Trophoblast cell (in vitro differentiated cells and primary cell): ENCODE data around the gene KIAA0513.

Experiments used
- DNase-seq, 2 donors: peaks; one replicate each; pipeline ENCODE4 v3.0.0-alpha.2; 2016
- H2AFZ ChIP-seq: 2 replicates; pipeline ENCODE4 v1.6.1; 2013; ENCODE audit warnings: low read length, moderate library complexity, mild to moderate bottlenecking; ENCODE audit not compliant: insufficient read depth, poor library complexity
- H2AK5ac ChIP-seq: 2 replicates; pipeline ENCODE4 v1.6.1; 2013; ENCODE audit warnings: mild to moderate bottlenecking, low read length
- H2BK120ac ChIP-seq: 2 replicates; pipeline ENCODE4 v1.6.1; 2013; ENCODE audit warnings: low read length, mild to moderate bottlenecking, moderate library complexity; ENCODE audit not compliant: insufficient read depth, poor library complexity
- H2BK12ac ChIP-seq: 2 replicates; pipeline ENCODE4 v1.6.1; 2013; ENCODE audit warnings: mild to moderate bottlenecking, low read length, moderate library complexity
- H2BK5ac ChIP-seq: 2 replicates; pipeline ENCODE4 v1.6.1; 2013; ENCODE audit warnings: low read length, low read depth, moderate library complexity, mild to moderate bottlenecking; ENCODE audit not compliant: poor library complexity
- H3K14ac ChIP-seq: 2 replicates; pipeline ENCODE4 v1.6.1; 2013; ENCODE audit warnings: mild to moderate bottlenecking, low read length
- H3K18ac ChIP-seq: 2 replicates; pipeline ENCODE4 v1.6.1; 2013; ENCODE audit warnings: mild to moderate bottlenecking, low read length
- H3K23ac ChIP-seq: 2 replicates; pipeline ENCODE4 v1.6.1; 2013; ENCODE audit warnings: low read length
- H3K27ac ChIP-seq: 2 replicates; pipeline ENCODE4 v1.5.1; 2013; ENCODE audit warnings: low read depth, mild to moderate bottlenecking, inconsistent platforms, low read length, moderate library complexity
- H3K27me3 ChIP-seq: 2 replicates; pipeline ENCODE4 v1.6.1; 2013; ENCODE audit warnings: inconsistent platforms, mild to moderate bottlenecking, low read length, moderate library complexity; ENCODE audit not compliant: insufficient read depth
- H3K36me3 ChIP-seq, 2 experiments: 1 replicate in 1 of 2; 2 replicates in 1 of 2; pipeline ENCODE4 v1.6.1; 2013; ENCODE audit warnings: low read length in 2 of 2, mild to moderate bottlenecking in 2 of 2, moderate library complexity in 1 of 2; ENCODE audit not compliant: insufficient read depth in 2 of 2, control insufficient read depth in 1 of 2
- H3K4ac ChIP-seq: 2 replicates; pipeline ENCODE4 v1.6.1; 2013; ENCODE audit warnings: low read depth, mild to moderate bottlenecking, low read length, moderate library complexity
- H3K4me1 ChIP-seq, 2 experiments: 1 replicate in 1 of 2; 2 replicates in 1 of 2; pipeline ENCODE4 v1.6.1; 2013; ENCODE audit warnings: low read length in 2 of 2, mild to moderate bottlenecking in 2 of 2, moderate library complexity in 1 of 2; ENCODE audit not compliant: insufficient read depth in 2 of 2, control insufficient read depth in 1 of 2
- H3K4me2 ChIP-seq: 2 replicates; pipeline ENCODE4 v1.6.1; 2013; ENCODE audit warnings: inconsistent platforms, mild to moderate bottlenecking, low read length, moderate library complexity
- H3K4me3 ChIP-seq: 2 replicates; pipeline ENCODE4 v1.5.1; 2013; ENCODE audit warnings: mild to moderate bottlenecking, low read depth, low read length, inconsistent platforms
- H3K79me1 ChIP-seq: one replicate; pipeline ENCODE4 v1.6.1; 2013; ENCODE audit warnings: low read length
- H3K79me2 ChIP-seq: 2 replicates; pipeline ENCODE4 v1.6.1; 2013; ENCODE audit warnings: low read length, mild to moderate bottlenecking; ENCODE audit not compliant: control insufficient read depth, insufficient read depth, poor library complexity
- H3K9ac ChIP-seq: 2 replicates; pipeline ENCODE4 v1.6.1; 2013; ENCODE audit warnings: mild to moderate bottlenecking, low read length
- H3K9me3 ChIP-seq: 2 replicates; pipeline ENCODE4 v1.6.1; 2013; ENCODE audit warnings: low read depth, mild to moderate bottlenecking, control low read depth, inconsistent platforms, low read length; ENCODE audit not compliant: insufficient read depth
- H4K12ac ChIP-seq: 2 replicates; pipeline ENCODE4 v1.6.1; 2013; ENCODE audit warnings: low read depth, mild to moderate bottlenecking, low read length, moderate library complexity
- H4K8ac ChIP-seq: 2 replicates; pipeline ENCODE4 v1.6.1; 2013; ENCODE audit warnings: low read depth, mild to moderate bottlenecking, low read length, moderate library complexity
- H4K91ac ChIP-seq: one replicate; pipeline ENCODE4 v1.6.1; 2013; ENCODE audit warnings: low read depth, mild to moderate bottlenecking, low read length, moderate library complexity
- WGBS: extraction: QIAGEN DNeasy Blood & Tissue Kit; methylation state at CpG from one replicate; pipeline ENCODE4 v1.1.7; 2013; ENCODE audit warnings: missing lambda C conversion rate; ENCODE audit not compliant: insufficient read length, insufficient coverage; ENCODE audit errors: extremely low coverage; 5-methylcytosine and 5-hydroxymethylcytosine counted together

KIAA0513 gene

GRCh38 chr16:85037050-85037410 is 9.4 kb downstream of the KIAA0513 start:
- DNase-seq: peak; percentile 75 to 89

GRCh38 chr16:85037721-85038120 is 10.1 kb downstream of the KIAA0513 start:
- Histone ChIP-seq H3K27ac (no peak overlapping the region), H2AFZ (no peak overlapping the region), H3K9ac (no peak overlapping the region), H2BK12ac (no peak overlapping the region), H3K4ac (no peak overlapping the region), H3K27me3 (no peaks in the 10 kb centered on the region), H3K79me1 (no peaks in the 10 kb centered on the region), H3K23ac (no peak overlapping the region), H2BK5ac (no peak overlapping the region), H3K79me2 (no peaks in the 10 kb centered on the region), H2BK120ac (no peak overlapping the region), H3K4me1 (peaks cover 0 to 6% of the 10 kb centered on the region in 2 experiments), H2AK5ac (no peak overlapping the region), H3K36me3 (peaks cover 0 to 4% of the 10 kb centered on the region in 2 experiments), H3K4me3 (no peak overlapping the region), H3K14ac (no peak overlapping the region), H3K18ac (no peak overlapping the region), H3K4me2 (no peak overlapping the region), H3K9me3 (no peaks in the 10 kb centered on the region), H4K8ac (no peak overlapping the region), H4K91ac (no peak overlapping the region), H4K12ac (no peak overlapping the region)
- DNase-seq: no peak
- no CpG with 5 or more reads among the region's 5 CpGs for WGBS

More at GRCh38 chr16:85037050-85037410, 9.4 kb downstream of the KIAA0513 start:
- no peak overlapping the region for H3K14ac ChIP-seq
- no peak overlapping the region for H3K18ac ChIP-seq
- H3K4me3 ChIP-seq: no peak overlapping the region
- H4K91ac ChIP-seq: no peak overlapping the region
- H3K27ac ChIP-seq: no peak overlapping the region
- no CpG with 5 or more reads among the region's 7 CpGs for WGBS
- peak overlapping the region; percentile 51 for H3K23ac ChIP-seq
- peaks cover 0 to 4% of the 10 kb centered on the region in 2 experiments for H3K36me3 ChIP-seq
- H4K8ac ChIP-seq: no peak overlapping the region
- H2BK5ac ChIP-seq: no peak overlapping the region
- H3K4ac ChIP-seq: no peak overlapping the region
- no peaks in the 10 kb centered on the region for H3K79me2 ChIP-seq
- H2AFZ ChIP-seq: no peak overlapping the region
- H3K9me3 ChIP-seq: no peaks in the 10 kb centered on the region
- H2BK12ac ChIP-seq: no peak overlapping the region
- no peak overlapping the region for H2AK5ac ChIP-seq
- no peaks in the 10 kb centered on the region for H3K27me3 ChIP-seq
- H3K4me1 ChIP-seq: peaks cover 0 to 6% of the 10 kb centered on the region in 2 experiments
- no peaks in the 10 kb centered on the region for H3K79me1 ChIP-seq
- no peak overlapping the region for H3K9ac ChIP-seq
- H3K4me2 ChIP-seq: no peak overlapping the region
- H2BK120ac ChIP-seq: no peak overlapping the region
- H4K12ac ChIP-seq: no peak overlapping the region

DNA sequence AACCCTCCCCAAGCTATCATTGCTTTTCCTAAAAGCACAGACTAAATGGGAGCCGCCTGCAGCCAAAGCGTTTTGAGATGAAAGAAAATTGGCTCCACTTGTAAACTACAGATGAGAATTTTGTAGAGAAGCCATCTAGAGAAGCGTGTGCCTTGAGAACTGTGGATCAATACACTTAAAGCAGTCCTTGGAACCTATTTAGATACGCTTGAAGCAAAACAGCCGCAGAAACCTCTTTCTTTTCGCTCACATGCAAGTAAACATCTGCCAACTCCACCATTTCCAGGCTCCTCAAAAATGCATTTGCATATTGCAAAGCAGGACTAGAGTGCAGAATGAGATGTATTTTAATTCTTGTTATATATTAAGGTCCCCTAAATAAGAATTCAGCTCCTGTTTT is 13.1 kb downstream of the KIAA0513 start:
- no peak for DNase-seq
- H2BK5ac ChIP-seq: no peak overlapping the region
- no peaks in the 10 kb centered on the region for H3K79me1 ChIP-seq
- H3K36me3 ChIP-seq: peaks cover 0 to 4% of the 10 kb centered on the region in 2 experiments
- H4K8ac ChIP-seq: no peak overlapping the region
- no peak overlapping the region for H2BK120ac ChIP-seq
- no peak overlapping the region for H2BK12ac ChIP-seq
- H3K4ac ChIP-seq: no peak overlapping the region
- no peak overlapping the region for H2AFZ ChIP-seq
- no peak overlapping the region for H4K91ac ChIP-seq
- H3K18ac ChIP-seq: no peak overlapping the region
- no peak overlapping the region for H2AK5ac ChIP-seq
- no peaks in the 10 kb centered on the region for H3K27me3 ChIP-seq
- no peak overlapping the region for H3K23ac ChIP-seq
- no peak overlapping the region for H3K27ac ChIP-seq
- peaks cover 0 to 6% of the 10 kb centered on the region in 2 experiments for H3K4me1 ChIP-seq
- no peak overlapping the region for H3K14ac ChIP-seq
- H3K9ac ChIP-seq: no peak overlapping the region
- H3K4me3 ChIP-seq: no peak overlapping the region
- WGBS: no CpG with 5 or more reads among the region's 6 CpGs
- no peak overlapping the region for H3K4me2 ChIP-seq
- H3K79me2 ChIP-seq: no peaks in the 10 kb centered on the region
- no peaks in the 10 kb centered on the region for H3K9me3 ChIP-seq
- H4K12ac ChIP-seq: no peak overlapping the region

GRCh38 chr16:85041219-85042166 is 13.9 kb downstream of the KIAA0513 start:
- Histone ChIP-seq H3K79me2 (no peaks in the 10 kb centered on the region), H3K36me3 (peaks cover 0 to 4% of the 10 kb centered on the region in 2 experiments), H4K12ac (no peak overlapping the region), H3K4me3 (no peak overlapping the region), H3K27ac (no peak overlapping the region), H3K9ac (no peak overlapping the region), H3K4me2 (no peak overlapping the region), H3K14ac (no peak overlapping the region), H2BK12ac (no peak overlapping the region), H3K23ac (no peak overlapping the region), H3K4me1 (peaks cover 0 to 5% of the 10 kb centered on the region in 2 experiments), H4K91ac (no peak overlapping the region), H2AK5ac (no peak overlapping the region), H3K4ac (no peak overlapping the region), H3K18ac (no peak overlapping the region), H3K27me3 (no peaks in the 10 kb centered on the region), H2AFZ (no peak overlapping the region), H2BK120ac (no peak overlapping the region), H2BK5ac (no peak overlapping the region), H3K79me1 (no peaks in the 10 kb centered on the region), H3K9me3 (no peaks in the 10 kb centered on the region), H4K8ac (no peak overlapping the region)
- peak; percentile 84 to 85 for DNase-seq
- WGBS: no CpG with 5 or more reads among the region's 27 CpGs
